ENCODE data around the gene FLOT1. TPM values are rescaled to one million over a fixed set of nuclear protein-coding genes. Genes with fewer than 3 reads are reported as not detected.

The FLOT1 gene
- total RNA-seq, 1 experiment from 2014 or later = 243 TPM

DNA sequence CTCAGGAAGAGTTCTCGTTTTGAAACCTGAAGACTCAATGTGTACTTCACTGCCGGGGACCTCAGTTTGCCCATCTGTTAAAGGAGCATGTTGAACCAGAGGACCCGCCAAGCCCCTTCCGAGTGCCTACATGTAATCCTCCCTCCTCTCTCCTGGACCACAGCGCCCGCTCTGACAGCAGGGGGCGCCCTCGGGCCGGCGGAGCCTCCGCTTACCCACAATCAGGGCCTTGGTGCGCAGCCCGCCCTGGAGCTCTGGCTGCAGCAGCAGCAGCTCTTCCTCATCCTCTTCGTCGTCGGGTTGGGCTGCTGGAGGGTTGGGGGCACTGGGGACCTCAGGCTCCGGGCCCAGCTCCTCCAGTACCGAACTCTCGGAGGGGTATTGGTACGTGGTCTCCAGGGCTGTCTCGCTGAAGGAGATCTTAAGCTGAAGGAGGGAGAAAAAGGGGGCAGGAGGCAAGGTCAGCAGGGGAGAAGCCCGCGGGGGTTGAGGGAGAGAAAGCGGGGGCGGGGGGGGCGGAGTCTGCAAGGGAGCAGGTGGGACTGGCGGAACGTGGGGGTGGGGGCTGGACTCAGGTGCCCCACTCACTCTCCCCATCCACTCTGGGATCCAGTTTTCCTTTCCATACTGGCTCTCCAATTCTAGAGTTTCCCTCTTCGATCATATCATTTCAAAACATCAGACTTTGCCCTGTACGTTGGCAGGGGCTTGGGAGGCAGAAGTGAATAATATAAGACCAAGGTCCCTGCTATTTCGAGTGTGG, 63.3 kb downstream of the FLOT1 start:
- no TSS peak for BruUV-seq (replicated peaks)
- DNase-seq = peak; percentile 96
- H3K27ac Mint-ChIP-seq (ENCODE audit: unreplicated experiment) = peak overlapping the region; percentile 33
- peak overlapping the region; percentile 40 for H3K4me3 Mint-ChIP-seq (ENCODE audit: low read depth, unreplicated experiment)
- no peaks in the 10 kb centered on the region for H3K9me3 Mint-ChIP-seq (ENCODE audit: low read depth, unreplicated experiment)
- peaks cover 49% of the 10 kb centered on the region for H3K4me1 Mint-ChIP-seq (ENCODE audit: low read depth, unreplicated experiment)
- TF ChIP-seq, protein P1, sequence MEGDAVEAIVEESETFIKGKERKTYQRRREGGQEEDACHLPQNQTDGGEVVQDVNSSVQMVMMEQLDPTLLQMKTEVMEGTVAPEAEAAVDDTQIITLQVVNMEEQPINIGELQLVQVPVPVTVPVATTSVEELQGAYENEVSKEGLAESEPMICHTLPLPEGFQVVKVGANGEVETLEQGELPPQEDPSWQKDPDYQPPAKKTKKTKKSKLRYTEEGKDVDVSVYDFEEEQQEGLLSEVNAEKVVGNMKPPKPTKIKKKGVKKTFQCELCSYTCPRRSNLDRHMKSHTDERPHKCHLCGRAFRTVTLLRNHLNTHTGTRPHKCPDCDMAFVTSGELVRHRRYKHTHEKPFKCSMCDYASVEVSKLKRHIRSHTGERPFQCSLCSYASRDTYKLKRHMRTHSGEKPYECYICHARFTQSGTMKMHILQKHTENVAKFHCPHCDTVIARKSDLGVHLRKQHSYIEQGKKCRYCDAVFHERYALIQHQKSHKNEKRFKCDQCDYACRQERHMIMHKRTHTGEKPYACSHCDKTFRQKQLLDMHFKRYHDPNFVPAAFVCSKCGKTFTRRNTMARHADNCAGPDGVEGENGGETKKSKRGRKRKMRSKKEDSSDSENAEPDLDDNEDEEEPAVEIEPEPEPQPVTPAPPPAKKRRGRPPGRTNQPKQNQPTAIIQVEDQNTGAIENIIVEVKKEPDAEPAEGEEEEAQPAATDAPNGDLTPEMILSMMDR (IDR thresholded peaks at IDR 0.05; ENCODE audit: unreplicated experiment) = peak; percentile 96
- H3K27me3 Mint-ChIP-seq (ENCODE audit: unreplicated experiment) = no peaks in the 10 kb centered on the region
- H3K36me3 Mint-ChIP-seq (ENCODE audit: insufficient read depth, unreplicated experiment) = peaks cover 61% of the 10 kb centered on the region
- CTCF ChIA-PET = interaction anchor here (0.6 to 2.6 kb wide), 21 partner anchors 9 to 408 kb away, joined by 3 to 72 read pairs (median 4); partner anchors contain the start of genes FLOT1, MDC1, NRM and TUBB
- intact Hi-C loops (cut with micrococcal nuclease; ENCODE audit: unreplicated experiment) = loop anchor here (1.0 to 10.0 kb wide), 2 partner anchors 43 to 206 kb away; partner anchors contain the start of gene DDR1

Other genes with a start within 250 kb of the FLOT1 start
- gene GNL1, start 186.2 kb downstream of the FLOT1 start, total RNA-seq (2022) = 68.4 and 81.3 TPM in 2 replicates
- gene PRR3, start 185.4 kb downstream of the FLOT1 start, total RNA-seq (2022) = 21.0 and 21.5 TPM in 2 replicates
- 88.3 and 92.4 TPM in 2 replicates for gene ABCF1, start 171.2 kb downstream of the FLOT1 start, total RNA-seq (2022)
- gene PPP1R10, start 125.4 kb downstream of the FLOT1 start, total RNA-seq (2022) = 119 and 134 TPM in 2 replicates
- gene MRPS18B, start 124.8 kb downstream of the FLOT1 start, total RNA-seq (2022) = 103 and 107 TPM in 2 replicates
- 23.0 and 30.0 TPM in 2 replicates for gene ATAT1, start 115.8 kb downstream of the FLOT1 start, total RNA-seq (2022)
- gene C6orf136, start 95.6 kb downstream of the FLOT1 start, total RNA-seq (2022) = 25.3 and 32.4 TPM in 2 replicates
- gene DHX16, start 69.7 kb downstream of the FLOT1 start, total RNA-seq (2022) = 51.6 and 55.6 TPM in 2 replicates
- 22.0 and 28.2 TPM in 2 replicates for gene PPP1R18, start 56.0 kb downstream of the FLOT1 start, total RNA-seq (2022)
- gene NRM, start 51.7 kb downstream of the FLOT1 start, total RNA-seq (2022) = 22.8 and 30.2 TPM in 2 replicates
- gene MDC1, start 25.4 kb downstream of the FLOT1 start, total RNA-seq (2022) = 62.4 and 66.6 TPM in 2 replicates
- 967 and 1,123 TPM in 2 replicates for gene TUBB, start 22.3 kb downstream of the FLOT1 start, total RNA-seq (2022)
- gene IER3, start 1.9 kb upstream of the FLOT1 start, total RNA-seq (2022) = 270 and 458 TPM in 2 replicates
- 489 and 580 TPM in 2 replicates for gene DDR1, start 141.8 kb upstream of the FLOT1 start, total RNA-seq (2022)
- 70.5 and 80.0 TPM in 2 replicates for gene GTF2H4, start 165.5 kb upstream of the FLOT1 start, total RNA-seq (2022)
- 33.0 and 34.2 TPM in 2 replicates for gene VARS2, start 171.6 kb upstream of the FLOT1 start, total RNA-seq (2022)
- 184 and 246 TPM in 2 replicates for gene SFTA2, start 189.5 kb upstream of the FLOT1 start, total RNA-seq (2022)
- 0.07 and 0.15 TPM in 2 replicates for gene MUCL3, start 198.3 kb upstream of the FLOT1 start, total RNA-seq (2022)
- gene MUC21, start 241.0 kb upstream of the FLOT1 start, total RNA-seq (2022) = not detected in 2 replicates

Measured in Calu3 (cell line).